SK-N-SH (cell line): ENCODE measurements around the gene OSBPL9. TPM values are rescaled to one million over a fixed set of nuclear protein-coding genes. Genes with fewer than 3 reads are reported as not detected.
A peak's percentile ranks its signal among the peaks of the same experiment; 100 is the strongest.

Source experiments
- CTCF ChIA-PET: fragments of 300-600, 350-600 bp; formaldehyde crosslinking; extraction: SDS; loops from one replicate; lab custom pipeline; 2021; lab: Yijun Ruan, JAX
- POLR2A ChIA-PET: fragments of 350-600 bp; sonication (Branson Sonifier 250); formaldehyde crosslinking; extraction: SDS; loops from one replicate; lab custom pipeline; 2020; ENCODE audit warnings: antibody characterized with exemption, inconsistent platforms; lab: Yijun Ruan, JAX
- DNase-seq: peaks from one replicate; pipeline ENCODE4 v3.0.0; 2012
- H2AFZ ChIP-seq: fragments of 200-600 bp; sonication (generic); 2 replicates; pipeline ENCODE4 v1.8.1; 2016; ENCODE audit warnings: antibody characterized with exemption, mild to moderate bottlenecking, low read depth
- H3F3A ChIP-seq: fragments of 200-600 bp; sonication (generic); replicated peaks from 2 replicates; pipeline ENCODE3; 2016; ENCODE audit warnings: antibody characterized with exemption, mild to moderate bottlenecking; ENCODE audit not compliant: insufficient read depth
- H3K27ac ChIP-seq, 2 experiments: fragments of 200-500 bp in 1 of 2; fragments of 200-600 bp in 1 of 2; sonication (Bioruptor generic) in 1 of 2; sonication (generic), shearing (Covaris generic) in 1 of 2; 2 replicates each; pipeline versions ENCODE4 v1.5.1 to v1.6.1; 2014 to 2016; ENCODE audit warnings: low read depth in 2 of 2, inconsistent platforms in 1 of 2, low read length in 1 of 2, mild to moderate bottlenecking in 1 of 2, mixed read lengths in 1 of 2
- H3K27me3 ChIP-seq: fragments of 200-600 bp; sonication (generic), shearing (Covaris generic); 2 replicates; pipeline ENCODE4 v1.6.1; 2016; ENCODE audit warnings: mixed run types; ENCODE audit not compliant: insufficient read depth
- H3K36me3 ChIP-seq, 2 experiments: fragments of 200-500 bp in 1 of 2; fragments of 200-600 bp in 1 of 2; sonication (Bioruptor generic) in 1 of 2; sonication (generic) in 1 of 2; replicated peaks in 1 of 2; 2 replicates each; pipeline versions ENCODE3 to v1.5.1; 2014 to 2016; ENCODE audit warnings: low read length in 1 of 2, mild to moderate bottlenecking in 1 of 2; ENCODE audit not compliant: insufficient read depth in 2 of 2, control insufficient read depth in 1 of 2
- H3K4me1 ChIP-seq, 2 experiments: fragments of 200-500 bp in 1 of 2; fragments of 200-600 bp in 1 of 2; sonication (Bioruptor generic) in 1 of 2; sonication (generic), shearing (Covaris generic) in 1 of 2; 2 replicates each; pipeline versions ENCODE4 v1.5.1 to v1.6.1; 2014 to 2016; ENCODE audit warnings: low read depth in 1 of 2, low read length in 1 of 2, mixed run types in 1 of 2; ENCODE audit not compliant: insufficient read depth in 2 of 2, control insufficient read depth in 1 of 2
- H3K4me2 ChIP-seq: fragments of 200-600 bp; sonication (generic), shearing (Covaris generic); 2 replicates; pipeline ENCODE4 v1.6.1; 2017; ENCODE audit warnings: mixed run types
- H3K4me3 ChIP-seq, 2 experiments: fragments of 200-500 bp in 1 of 2; fragments of 200-600 bp in 1 of 2; sonication (Bioruptor generic) in 1 of 2; sonication (generic), shearing (Covaris generic) in 1 of 2; 2 replicates each; pipeline versions ENCODE4 v1.5.1 to v1.8.1; 2014 to 2016; ENCODE audit warnings: low read depth in 2 of 2, inconsistent platforms in 1 of 2, low read length in 1 of 2, mild to moderate bottlenecking in 1 of 2, mixed read lengths in 1 of 2, moderate library complexity in 1 of 2
- H3K79me2 ChIP-seq: fragments of 200-600 bp; sonication (generic); 2 replicates; pipeline ENCODE4 v1.8.1; 2017; ENCODE audit warnings: mild to moderate bottlenecking; ENCODE audit not compliant: insufficient read depth
- H3K9ac ChIP-seq: fragments of 200-600 bp; sonication (generic); 2 replicates; pipeline ENCODE4 v1.6.1; 2017; ENCODE audit warnings: mixed run types
- H3K9me2 ChIP-seq: fragments of 200-600 bp; sonication (generic); 2 replicates; pipeline ENCODE4 v1.6.1; 2017; ENCODE audit warnings: mixed run types
- H3K9me3 ChIP-seq: fragments of 200-600 bp; sonication (generic); 2 replicates; pipeline ENCODE4 v1.6.1; 2017; ENCODE audit warnings: mixed run types, mild to moderate bottlenecking, moderate library complexity
- H4K20me1 ChIP-seq: fragments of 200-600 bp; sonication (generic); 2 replicates; pipeline ENCODE4 v1.6.1; 2017; ENCODE audit warnings: mild to moderate bottlenecking, mixed run types; ENCODE audit not compliant: insufficient read depth
- EZH2phosphoT487 ChIP-seq: fragments of 200-600 bp; sonication (generic); IDR thresholded peaks from 2 replicates; pipeline ENCODE4 v1.6.1; 2017; ENCODE audit warnings: low read depth, mixed run types, mild to moderate bottlenecking, antibody characterized with exemption, moderate library complexity, borderline replicate concordance
- FOXM1 ChIP-seq: IDR thresholded peaks from 2 replicates; pipeline ENCODE4 v1.4.0; 2012; ENCODE audit warnings: low read depth, mild to moderate bottlenecking
- JUND ChIP-seq: IDR thresholded peaks from 2 replicates; pipeline ENCODE4 v1.4.0; 2012
- MXI1 ChIP-seq: IDR thresholded peaks from 2 replicates; pipeline ENCODE4 v1.6.1; 2012; ENCODE audit warnings: mild to moderate bottlenecking, low read depth, low read length, improper control_type of control experiment
- POLR2AphosphoS5 ChIP-seq: IDR thresholded peaks from 2 replicates; pipeline ENCODE4 v1.6.1; 2012; ENCODE audit warnings: low read depth, low read length
- TCF12 ChIP-seq: IDR thresholded peaks from 2 replicates; pipeline ENCODE4 v1.4.0; 2012
- WGBS: methylation state at CpG from one replicate; pipeline ENCODE4 v1.1.6; 2017; ENCODE audit warnings: low lambda C conversion rate; 5-methylcytosine and 5-hydroxymethylcytosine counted together
- polyA plus RNA-seq, 3 experiments: library from polyadenylated mRNA; depleted of rRNA; stranded (reverse); fragments of >200 nt; gene quantifications; 2 replicates each; pipeline ENCODE4 v1.2.3, GENCODE V29; 2012
- TF ChIP-seq, protein P1 (sequence below): IDR thresholded peaks from 2 replicates; pipeline ENCODE4; 2012
- TF ChIP-seq, protein P2 (sequence below): fragments of 200-600 bp; sonication (generic); IDR thresholded peaks from 2 replicates; pipeline ENCODE4 v1.6.1; 2017; ENCODE audit warnings: antibody characterized with exemption, mild to moderate bottlenecking, moderate library complexity
- TF ChIP-seq, protein P3 (sequence below): fragments of 150-350 bp; IDR thresholded peaks from 2 replicates; pipeline ENCODE4 v1.6.1; 2017; ENCODE audit warnings: antibody characterized with exemption, low read length, low read depth, borderline replicate concordance

OSBPL9 gene
- polyA plus RNA-seq, 1 of the 3 experiments (the other 2 are of a cell fraction) = 43.9 TPM

DNA sequence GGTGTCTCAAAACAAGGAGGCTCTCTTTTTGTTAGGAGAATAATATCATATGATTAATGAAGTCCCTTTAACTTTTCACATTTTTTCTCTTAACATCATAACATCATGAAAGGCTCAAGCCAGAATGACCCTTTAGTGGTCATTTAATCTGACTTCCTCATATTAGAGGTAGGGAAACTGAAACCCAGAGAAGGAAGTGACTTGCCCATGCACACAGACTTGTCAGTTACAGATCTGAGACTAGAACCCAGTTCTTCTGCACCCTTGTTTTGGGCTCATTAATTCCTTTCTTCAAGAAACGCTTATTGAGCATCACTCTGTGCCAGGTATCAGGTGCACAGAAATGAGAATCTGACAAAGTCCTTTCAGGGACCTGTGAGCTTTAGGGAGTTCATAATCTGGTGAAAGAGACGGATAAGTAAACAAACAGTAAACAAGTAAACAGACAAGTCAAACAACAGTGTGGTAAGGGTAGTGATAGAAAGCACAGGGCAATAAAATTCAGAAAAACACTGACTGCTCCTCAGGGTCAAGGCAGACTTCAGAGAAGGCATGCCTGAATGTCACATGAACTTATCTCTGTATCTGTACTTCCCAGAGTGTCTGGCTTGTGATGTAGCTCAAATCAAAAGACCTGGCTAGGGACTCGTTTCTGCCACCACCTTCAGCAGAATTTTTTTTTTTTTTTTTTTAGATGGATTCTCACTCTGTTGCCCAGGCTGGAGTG, 38.3 kb upstream of the OSBPL9 start:
- Histone ChIP-seq H3K9me3 (no peaks in the 10 kb centered on the region), H3K79me2 (no peaks in the 10 kb centered on the region), H3F3A (peaks cover under 1% of the 10 kb centered on the region), H3K4me2 (no peak overlapping the region), H3K9me2 (no peaks in the 10 kb centered on the region), H3K27ac (no peak overlapping the region), H2AFZ (0 out of 2 replicates have a peak overlapping the region, but pooled peaks have one; percentile 2), H3K4me3 (no peak overlapping the region), H3K4me1 (peaks cover 0 to 12% of the 10 kb centered on the region in 2 experiments; a peak in 1 of 4 replicates), H4K20me1 (no peaks in the 10 kb centered on the region), H3K36me3 (no peaks in the 10 kb centered on the region), H3K9ac (no peak overlapping the region), H3K27me3 (no peaks in the 10 kb centered on the region)
- no peak for TF ChIP-seq MXI1
- TF ChIP-seq, protein P1, sequence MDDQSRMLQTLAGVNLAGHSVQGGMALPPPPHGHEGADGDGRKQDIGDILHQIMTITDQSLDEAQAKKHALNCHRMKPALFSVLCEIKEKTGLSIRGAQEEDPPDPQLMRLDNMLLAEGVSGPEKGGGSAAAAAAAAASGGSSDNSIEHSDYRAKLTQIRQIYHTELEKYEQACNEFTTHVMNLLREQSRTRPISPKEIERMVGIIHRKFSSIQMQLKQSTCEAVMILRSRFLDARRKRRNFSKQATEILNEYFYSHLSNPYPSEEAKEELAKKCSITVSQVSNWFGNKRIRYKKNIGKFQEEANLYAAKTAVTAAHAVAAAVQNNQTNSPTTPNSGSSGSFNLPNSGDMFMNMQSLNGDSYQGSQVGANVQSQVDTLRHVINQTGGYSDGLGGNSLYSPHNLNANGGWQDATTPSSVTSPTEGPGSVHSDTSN = no peak
- no peak for TF ChIP-seq EZH2phosphoT487
- no peak for TF ChIP-seq JUND
- TF ChIP-seq POLR2AphosphoS5 = no peak
- TF ChIP-seq, protein P2, sequence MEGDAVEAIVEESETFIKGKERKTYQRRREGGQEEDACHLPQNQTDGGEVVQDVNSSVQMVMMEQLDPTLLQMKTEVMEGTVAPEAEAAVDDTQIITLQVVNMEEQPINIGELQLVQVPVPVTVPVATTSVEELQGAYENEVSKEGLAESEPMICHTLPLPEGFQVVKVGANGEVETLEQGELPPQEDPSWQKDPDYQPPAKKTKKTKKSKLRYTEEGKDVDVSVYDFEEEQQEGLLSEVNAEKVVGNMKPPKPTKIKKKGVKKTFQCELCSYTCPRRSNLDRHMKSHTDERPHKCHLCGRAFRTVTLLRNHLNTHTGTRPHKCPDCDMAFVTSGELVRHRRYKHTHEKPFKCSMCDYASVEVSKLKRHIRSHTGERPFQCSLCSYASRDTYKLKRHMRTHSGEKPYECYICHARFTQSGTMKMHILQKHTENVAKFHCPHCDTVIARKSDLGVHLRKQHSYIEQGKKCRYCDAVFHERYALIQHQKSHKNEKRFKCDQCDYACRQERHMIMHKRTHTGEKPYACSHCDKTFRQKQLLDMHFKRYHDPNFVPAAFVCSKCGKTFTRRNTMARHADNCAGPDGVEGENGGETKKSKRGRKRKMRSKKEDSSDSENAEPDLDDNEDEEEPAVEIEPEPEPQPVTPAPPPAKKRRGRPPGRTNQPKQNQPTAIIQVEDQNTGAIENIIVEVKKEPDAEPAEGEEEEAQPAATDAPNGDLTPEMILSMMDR = no peak
- TF ChIP-seq, protein P3, sequence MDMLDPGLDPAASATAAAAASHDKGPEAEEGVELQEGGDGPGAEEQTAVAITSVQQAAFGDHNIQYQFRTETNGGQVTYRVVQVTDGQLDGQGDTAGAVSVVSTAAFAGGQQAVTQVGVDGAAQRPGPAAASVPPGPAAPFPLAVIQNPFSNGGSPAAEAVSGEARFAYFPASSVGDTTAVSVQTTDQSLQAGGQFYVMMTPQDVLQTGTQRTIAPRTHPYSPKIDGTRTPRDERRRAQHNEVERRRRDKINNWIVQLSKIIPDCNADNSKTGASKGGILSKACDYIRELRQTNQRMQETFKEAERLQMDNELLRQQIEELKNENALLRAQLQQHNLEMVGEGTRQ = no peak
- DNase-seq = no peak
- 69% methylated on average over 3 of the region's 3 CpGs for WGBS
- CTCF ChIA-PET = interaction anchor here (0.5 kb wide), 1 partner anchor 859 kb away, joined by 3 read pairs; no protein-coding TSS in a partner anchor
- POLR2A ChIA-PET = no interaction called here

DNA sequence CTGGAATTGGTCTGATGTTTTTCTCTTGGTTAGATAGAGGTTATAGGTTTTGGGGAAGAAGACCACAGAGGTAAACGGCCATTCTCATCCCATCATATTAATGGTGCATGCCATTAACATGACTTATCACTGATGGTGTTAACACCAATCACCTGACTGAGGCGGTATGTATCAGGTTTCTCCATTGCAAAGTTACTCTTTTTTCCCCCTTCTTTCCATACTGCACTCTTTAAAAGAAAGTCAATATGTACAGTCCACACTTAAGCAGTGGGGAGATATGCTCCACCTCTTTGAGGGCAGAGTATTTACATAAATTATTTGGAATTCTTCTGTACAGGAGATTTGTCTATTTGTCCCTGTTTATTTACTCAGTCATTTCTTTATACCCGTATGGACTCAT, 35.7 kb upstream of the OSBPL9 start:
- no peak overlapping the region for H3K4me2 ChIP-seq
- TF ChIP-seq TCF12 = no peak
- TF ChIP-seq, protein P2 = no peak
- no peak for TF ChIP-seq FOXM1
- H3K4me1 ChIP-seq = 0 out of 4 replicates have a peak, but pooled peaks cover 0 to 7% of the 10 kb centered on the region in 2 experiments
- ChIA-PET POLR2A (no interaction called here), CTCF (no interaction called here)
- H3F3A ChIP-seq = peaks cover 7% of the 10 kb centered on the region
- H3K27ac ChIP-seq = no peak overlapping the region
- no peak overlapping the region for H3K9ac ChIP-seq
- H3K27me3 ChIP-seq = no peaks in the 10 kb centered on the region
- no peak for DNase-seq
- H3K9me3 ChIP-seq = no peaks in the 10 kb centered on the region
- H2AFZ ChIP-seq = no peak overlapping the region
- H4K20me1 ChIP-seq = no peaks in the 10 kb centered on the region
- no peaks in the 10 kb centered on the region for H3K9me2 ChIP-seq
- 86% methylated on average over 3 of the region's 3 CpGs for WGBS
- H3K79me2 ChIP-seq = no peaks in the 10 kb centered on the region
- no peaks in the 10 kb centered on the region for H3K36me3 ChIP-seq
- no peak overlapping the region for H3K4me3 ChIP-seq
